Measurements from ENCODE around the gene DCHS1.
A peak's percentile ranks its signal among the peaks of the same experiment; 100 is the strongest.

The DCHS1 gene

GRCh38 chr11:6677018-6677417 lies 21.4 kb upstream of the DCHS1 start:
- in situ Hi-C loops (cut with HindIII; ENCODE audit: low pct_ligation_motif_present, low pct_unique_long_range_greater_than_20kb, low sequenced_read_pairs), result no loop called here
- no peak for DNase-seq

DNA sequence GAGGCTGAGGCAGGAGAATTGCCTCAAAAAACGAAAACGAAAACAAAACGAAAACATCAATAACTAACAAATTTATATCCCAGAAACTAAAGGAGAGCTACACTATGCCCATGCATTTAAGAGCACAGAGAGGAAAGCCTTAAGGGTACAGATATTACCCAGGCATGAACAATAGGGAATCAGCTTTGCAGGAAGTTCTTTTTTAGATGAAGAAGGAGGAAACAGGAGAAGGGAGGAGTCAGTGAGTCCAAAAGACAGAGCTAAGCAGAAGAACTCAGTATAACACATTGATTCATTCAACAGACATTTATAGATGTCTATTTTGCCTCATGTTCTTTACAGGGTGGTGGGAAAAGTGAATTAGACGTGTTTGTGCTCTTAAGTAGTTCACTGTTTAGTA lies 19.3 kb upstream of the DCHS1 start:
- DNase-seq, result no peak
- in situ Hi-C loops (cut with HindIII; ENCODE audit: low pct_ligation_motif_present, low pct_unique_long_range_greater_than_20kb, low sequenced_read_pairs), result no loop called here

DNA sequence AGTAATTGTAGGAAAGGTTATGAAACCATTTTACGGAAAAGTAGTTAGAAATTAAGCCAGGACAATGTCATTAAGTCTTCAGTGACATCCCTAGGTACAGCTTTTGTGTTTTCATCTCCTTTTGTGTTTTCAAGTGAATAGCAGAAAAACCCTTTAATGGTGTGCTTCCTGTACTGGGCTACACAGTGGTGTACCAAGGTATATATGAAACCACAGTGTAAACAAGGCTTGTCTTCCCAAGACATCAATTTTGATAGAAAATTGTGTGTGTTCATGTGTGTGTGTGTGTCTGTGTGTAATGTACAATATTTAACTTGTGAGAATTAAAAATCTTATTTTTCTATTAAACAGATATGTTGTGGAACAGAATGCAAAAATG lies 18.6 kb upstream of the DCHS1 start:
- no peak for DNase-seq
- in situ Hi-C loops (cut with HindIII; ENCODE audit: low pct_ligation_motif_present, low pct_unique_long_range_greater_than_20kb, low sequenced_read_pairs), result no loop called here

GRCh38 chr11:6673523-6674218 lies 18.1 kb upstream of the DCHS1 start:
- DNase-seq, result no peak

GRCh38 chr11:6671991-6672390 lies 16.4 kb upstream of the DCHS1 start:
- in situ Hi-C loops (cut with HindIII; ENCODE audit: low pct_ligation_motif_present, low pct_unique_long_range_greater_than_20kb, low sequenced_read_pairs), result no loop called here
- no peak for DNase-seq

More at GRCh38 chr11:6673523-6674218, 18.1 kb upstream of the DCHS1 start:
- in situ Hi-C loops (cut with HindIII; ENCODE audit: low pct_ligation_motif_present, low pct_unique_long_range_greater_than_20kb, low sequenced_read_pairs), result no loop called here

DNA sequence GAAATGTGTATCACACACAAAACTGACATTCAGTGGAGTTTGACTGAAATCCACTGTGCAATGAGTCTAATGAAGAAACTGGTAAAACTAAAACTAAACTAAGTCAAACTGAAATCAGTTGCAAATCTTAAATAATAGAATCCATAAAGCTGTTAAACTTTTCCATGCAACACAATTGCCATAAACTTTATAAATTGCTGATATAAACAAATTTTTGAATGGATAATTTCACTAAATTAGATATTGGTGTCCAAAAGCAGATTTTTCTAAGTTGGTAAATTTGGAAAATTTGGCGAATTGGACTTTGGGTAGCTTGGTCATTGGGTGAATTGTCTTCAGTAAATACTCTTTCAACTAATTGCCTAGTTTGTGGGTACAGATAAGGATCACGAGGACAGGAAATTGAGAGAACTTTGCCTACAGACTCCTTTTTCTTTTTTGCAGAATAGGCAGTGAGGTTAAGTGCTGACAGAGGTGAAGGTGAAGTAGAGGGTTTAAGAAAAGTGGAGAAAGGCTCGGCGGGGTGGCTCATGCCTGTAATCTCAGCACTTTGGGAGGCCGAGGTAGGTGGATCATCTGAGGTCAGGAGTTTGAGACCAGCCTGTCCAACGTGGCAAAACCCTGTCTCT lies 14.7 kb upstream of the DCHS1 start:
- in situ Hi-C loops (cut with HindIII; ENCODE audit: low pct_ligation_motif_present, low pct_unique_long_range_greater_than_20kb, low sequenced_read_pairs), result no loop called here
- no peak for DNase-seq

DNA sequence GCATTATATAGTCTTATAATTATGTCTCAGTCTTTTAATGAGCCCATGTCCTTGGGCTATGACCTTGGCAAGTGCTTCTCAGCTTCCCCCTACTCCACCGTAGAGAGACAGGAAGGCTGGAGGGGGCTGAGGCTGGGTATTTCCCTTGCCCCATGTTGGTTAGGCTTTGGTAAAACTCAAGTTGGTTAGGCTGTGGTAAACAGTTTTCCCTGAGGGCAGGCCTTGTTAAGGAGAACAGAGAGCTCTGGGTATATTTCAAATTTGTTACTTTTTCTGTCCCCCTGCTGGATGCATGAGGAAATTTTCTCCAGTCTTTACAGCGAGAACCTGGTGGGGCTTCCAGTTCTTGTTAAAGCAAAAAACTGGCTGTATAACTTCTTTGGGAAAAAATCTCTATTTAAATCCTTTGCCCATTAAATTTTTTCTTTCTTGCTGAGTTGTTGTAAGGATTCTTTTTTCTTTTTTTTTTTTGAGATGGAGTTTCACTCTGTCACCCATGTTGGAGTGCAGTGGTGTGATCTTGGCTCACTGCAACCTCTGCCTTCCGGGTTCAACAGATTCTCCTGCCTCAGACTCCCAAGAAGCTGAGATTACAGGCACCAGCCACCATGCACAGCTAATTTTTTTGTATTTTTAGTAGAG lies 12.2 kb upstream of the DCHS1 start:
- DNase-seq, result peak; percentile 19
- in situ Hi-C loops (cut with HindIII; ENCODE audit: low pct_ligation_motif_present, low pct_unique_long_range_greater_than_20kb, low sequenced_read_pairs), result no loop called here

- in situ Hi-C loops (cut with HindIII; ENCODE audit: low pct_ligation_motif_present, low pct_unique_long_range_greater_than_20kb, low sequenced_read_pairs), result no loop called here
- DNase-seq, result no peak
These were observed 10.9 kb upstream of the DCHS1 start for GRCh38 chr11:6666302-6667183.

GRCh38 chr11:6664551-6664950 lies 8.9 kb upstream of the DCHS1 start:
- no peak for DNase-seq
- in situ Hi-C loops (cut with HindIII; ENCODE audit: low pct_ligation_motif_present, low pct_unique_long_range_greater_than_20kb, low sequenced_read_pairs), result no loop called here

GRCh38 chr11:6663794-6664469 lies 8.3 kb upstream of the DCHS1 start:
- DNase-seq, result no peak
- in situ Hi-C loops (cut with HindIII; ENCODE audit: low pct_ligation_motif_present, low pct_unique_long_range_greater_than_20kb, low sequenced_read_pairs), result no loop called here

GRCh38 chr11:6660712-6661111 lies 5.1 kb upstream of the DCHS1 start:
- in situ Hi-C loops (cut with HindIII; ENCODE audit: low pct_ligation_motif_present, low pct_unique_long_range_greater_than_20kb, low sequenced_read_pairs), result no loop called here
- DNase-seq, result no peak

DNA sequence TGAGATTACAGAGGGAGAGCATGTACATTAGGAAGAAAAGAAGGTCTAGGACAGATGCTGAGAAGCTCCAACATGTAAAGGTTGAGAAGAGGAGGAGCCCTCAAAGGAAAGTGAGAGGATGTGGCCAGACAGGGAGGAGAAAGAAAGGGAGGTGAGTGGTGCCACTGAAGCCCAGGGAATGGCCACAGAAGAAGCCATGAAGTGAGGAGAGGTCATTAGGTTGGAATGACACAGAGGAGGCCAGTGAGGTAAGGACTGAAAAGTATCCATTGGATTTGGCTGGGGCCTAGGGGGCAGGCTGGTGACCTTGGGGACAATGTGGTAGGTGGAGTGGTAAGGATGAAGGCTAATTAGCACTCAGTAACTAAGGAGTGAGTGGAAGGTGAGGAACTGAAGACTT lies 3.0 kb upstream of the DCHS1 start:
- DNase-seq, result no peak
- in situ Hi-C loops (cut with HindIII; ENCODE audit: low pct_ligation_motif_present, low pct_unique_long_range_greater_than_20kb, low sequenced_read_pairs), result no loop called here

DNA sequence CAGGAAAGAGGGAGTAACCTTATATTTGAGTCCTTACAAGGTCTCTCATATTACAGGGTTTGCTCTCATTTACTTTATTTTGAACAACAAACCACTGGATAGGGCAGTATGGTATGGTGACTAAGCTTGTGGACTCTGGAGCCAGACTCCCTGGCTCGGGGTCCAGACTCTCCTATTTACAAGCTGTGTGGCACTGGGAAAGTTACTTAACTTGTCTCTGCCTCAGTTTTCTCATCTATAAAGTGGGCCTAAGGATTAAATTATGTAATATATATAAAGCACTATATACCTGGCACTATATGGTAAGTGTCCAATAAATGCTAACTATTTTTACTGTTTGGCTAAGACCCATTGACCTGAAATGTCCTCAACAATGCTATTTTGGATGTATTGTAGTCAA lies 1.7 kb upstream of the DCHS1 start:
- no peak for DNase-seq
- in situ Hi-C loops (cut with HindIII; ENCODE audit: low pct_ligation_motif_present, low pct_unique_long_range_greater_than_20kb, low sequenced_read_pairs), result no loop called here

DNA sequence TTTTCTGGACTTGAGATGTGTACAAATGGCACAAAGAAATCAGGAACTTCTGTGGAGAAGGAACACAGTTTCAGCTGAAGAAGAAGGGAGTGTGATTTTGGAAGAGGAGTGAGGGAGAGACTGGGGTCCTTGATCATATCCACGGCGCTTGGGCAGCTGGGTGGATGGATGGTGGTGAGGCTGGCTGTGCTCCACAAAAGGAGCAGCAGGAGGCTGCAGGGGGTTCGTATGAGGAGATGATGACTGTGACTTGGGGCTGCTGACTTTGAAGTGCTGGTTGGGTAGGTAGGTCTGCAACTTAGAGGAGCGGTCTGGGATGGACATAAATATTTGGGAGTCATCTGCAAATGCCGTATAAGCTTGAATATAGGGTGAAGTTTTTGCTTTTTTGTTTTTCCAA lies 1.3 kb upstream of the DCHS1 start:
- no peak for DNase-seq
- in situ Hi-C loops (cut with HindIII; ENCODE audit: low pct_ligation_motif_present, low pct_unique_long_range_greater_than_20kb, low sequenced_read_pairs), result no loop called here

DNA sequence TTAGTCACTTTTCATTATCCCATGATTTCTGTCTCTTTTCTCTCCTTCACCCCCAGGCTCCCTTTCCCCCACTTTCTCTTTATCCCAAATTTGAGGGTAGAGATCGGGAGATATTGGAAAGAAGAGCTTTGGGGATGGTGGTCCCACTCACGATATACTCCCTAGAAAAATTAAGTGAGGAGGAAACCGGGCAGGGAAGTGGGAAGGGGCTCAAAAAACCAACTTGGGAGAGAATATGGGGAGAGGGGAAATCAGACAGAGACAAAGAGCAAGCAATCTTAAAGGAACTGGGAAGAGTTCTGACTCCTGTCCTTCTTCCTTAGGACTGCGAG lies 941 bp upstream of the DCHS1 start:
- in situ Hi-C loops (cut with HindIII; ENCODE audit: low pct_ligation_motif_present, low pct_unique_long_range_greater_than_20kb, low sequenced_read_pairs), result no loop called here
- no peak for DNase-seq

GRCh38 chr11:6655020-6655789 lies 404 bp downstream of the DCHS1 start:
- in situ Hi-C loops (cut with HindIII; ENCODE audit: low pct_ligation_motif_present, low pct_unique_long_range_greater_than_20kb, low sequenced_read_pairs), result no loop called here
- DNase-seq, result no peak

DNA sequence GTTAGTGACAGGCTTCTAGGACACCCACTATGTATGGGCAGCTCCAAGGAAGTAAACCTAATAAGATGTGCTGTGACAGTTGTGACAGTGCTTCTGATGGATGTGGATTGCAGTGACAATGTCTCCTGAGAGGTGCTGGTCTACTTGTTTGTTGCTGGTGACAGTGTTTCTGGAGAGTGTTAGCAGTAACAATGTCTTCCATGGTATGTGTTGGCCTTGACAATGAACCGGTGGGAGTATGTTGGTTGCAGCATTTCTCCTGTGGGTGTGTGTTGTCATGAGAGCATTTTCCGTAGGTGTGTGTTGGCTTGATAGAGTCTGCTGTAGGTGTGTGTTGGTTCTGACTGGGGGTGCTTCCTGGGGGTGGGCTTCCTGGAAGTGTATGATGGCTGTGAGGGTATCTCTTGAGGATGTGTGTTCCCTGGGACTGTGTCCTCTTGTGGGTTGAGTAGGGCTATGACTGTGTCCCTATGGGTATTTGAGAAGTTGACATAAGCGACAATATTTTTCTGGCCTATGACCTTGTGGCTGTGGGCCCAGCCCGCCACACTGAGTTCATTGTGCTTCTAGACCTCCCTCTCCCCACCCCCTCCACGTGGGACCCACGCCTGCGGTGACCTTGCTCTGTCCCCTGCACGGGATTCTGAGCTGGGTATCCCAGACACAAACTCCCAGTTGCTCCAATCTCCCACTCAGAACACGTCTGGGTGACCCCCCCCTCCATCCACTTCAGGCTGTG lies 1.2 kb downstream of the DCHS1 start:
- in situ Hi-C loops (cut with HindIII; ENCODE audit: low pct_ligation_motif_present, low pct_unique_long_range_greater_than_20kb, low sequenced_read_pairs), result no loop called here
- DNase-seq, result no peak
